Transverse colon (tissue), 3 donors: ENCODE data around the gene CCDC12.

ENCODE experiments used
- CTCF ChIP-seq, 5 experiments: fragments of 200-600 bp in 3 of 5; fragments of 450-650 bp in 2 of 5; sonication (generic) in 3 of 5; IDR thresholded peaks; 1 replicate in 2 of 5; 2 replicates in 3 of 5; pipeline ENCODE4 v1.5.1; 2016 to 2017; ENCODE audit warnings: antibody characterized with exemption in 5 of 5, inconsistent platforms in 3 of 5, mild to moderate bottlenecking in 2 of 5, moderate library complexity in 1 of 5
- EP300 ChIP-seq: sonication (generic); formaldehyde crosslinking; IDR thresholded peaks from one replicate; pipeline ENCODE4 v1.6.1; 2017; ENCODE audit warnings: antibody characterized with exemption, low read depth
- POLR2A ChIP-seq: fragments of 450-650 bp; IDR thresholded peaks from one replicate; pipeline ENCODE4 v1.6.1; 2016; ENCODE audit warnings: antibody characterized with exemption, mild to moderate bottlenecking, moderate library complexity

DNA sequence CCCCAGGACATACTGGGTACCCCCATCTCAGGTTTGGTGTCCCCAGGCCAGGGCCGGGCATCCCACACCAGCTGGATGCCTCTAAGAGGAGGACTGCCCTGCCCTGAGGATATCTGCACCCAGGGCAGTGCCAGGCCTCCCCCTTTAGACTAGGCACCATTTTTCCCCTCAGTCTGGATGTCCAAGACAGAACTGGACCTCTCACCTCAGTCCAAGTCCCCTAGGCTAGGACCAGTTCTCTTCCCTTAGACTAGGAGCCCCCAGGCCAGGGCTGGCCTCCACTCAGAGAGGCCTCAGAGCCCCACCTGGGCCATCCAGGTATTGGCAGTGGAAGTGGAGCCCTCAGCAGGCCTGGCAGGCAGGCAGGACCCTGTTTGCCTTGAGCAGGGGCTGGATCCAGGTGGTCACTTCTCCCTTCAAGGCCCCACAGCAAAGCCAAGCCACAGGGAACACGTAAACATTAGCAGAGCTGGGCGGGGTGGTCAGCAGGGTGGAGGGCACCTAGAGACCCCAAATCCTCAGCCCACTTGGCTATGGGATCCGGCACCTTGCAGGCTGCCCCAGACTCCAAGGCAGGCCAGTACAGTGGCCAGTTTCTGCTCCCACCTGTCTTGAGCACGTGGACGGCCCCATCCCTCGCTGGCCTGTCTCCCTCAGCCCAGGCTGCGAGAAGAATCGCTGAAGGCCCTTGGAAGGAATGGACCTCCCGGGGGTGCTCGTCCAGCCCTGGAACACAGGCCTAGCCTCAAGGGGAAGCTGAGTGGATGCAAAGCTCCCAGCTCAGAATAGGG is 70.7 kb downstream of the CCDC12 start:
- TF ChIP-seq CTCF (IDR thresholded peaks at IDR 0.05) (no peak), EP300 (no peak), POLR2A (no peak)
